Thyroid gland (tissue), 4 donors: Measurements from ENCODE around the gene EML6. TPM values are rescaled to one million over a fixed set of nuclear protein-coding genes. Genes with fewer than 3 reads are reported as not detected.

Experiments
- DNase-seq, 2 donors: peaks; one replicate each; pipeline ENCODE4 v3.0.0-alpha.2; 2019
- H3K27ac ChIP-seq, 3 donors: fragments of 200-600 bp; sonication (generic); 1 replicate in 2 of 3; 2 replicates in 1 of 3; pipeline ENCODE4 v1.5.1; 2016 to 2019; ENCODE audit warnings: mild to moderate bottlenecking in 1 of 3, moderate library complexity in 1 of 3
- H3K27me3 ChIP-seq: fragments of 200-600 bp; sonication (generic); one replicate; pipeline ENCODE4 v1.5.1; 2019
- H3K36me3 ChIP-seq, 2 donors: fragments of 200-600 bp; sonication (generic); one replicate each; pipeline ENCODE4 v1.5.1; 2016 to 2019
- H3K4me1 ChIP-seq, 2 donors: fragments of 200-600 bp; sonication (generic); one replicate each; pipeline ENCODE4 v1.5.1; 2017 to 2019
- H3K4me3 ChIP-seq, 3 donors: fragments of 200-600 bp; sonication (generic); replicated peaks in 1 of 3; 1 replicate in 2 of 3; 2 replicates in 1 of 3; pipeline ENCODE4 v1.5.1; 2016; ENCODE audit warnings: mild to moderate bottlenecking in 1 of 3
- H3K9me3 ChIP-seq: fragments of 200-600 bp; sonication (generic); one replicate; pipeline ENCODE4 v1.5.1; 2017
- POLR2A ChIP-seq, 2 donors: fragments of 450-650 bp; IDR thresholded peaks; one replicate each; pipeline ENCODE4 v1.6.1; 2017; ENCODE audit warnings: antibody characterized with exemption in 2 of 2, mild to moderate bottlenecking in 2 of 2, moderate library complexity in 1 of 2
- WGBS, 2 donors: methylation state at CpG; one replicate each; pipeline ENCODE4 v1.1.5; 2017; 5-methylcytosine and 5-hydroxymethylcytosine counted together
- intact Hi-C: fragments of 100-400 bp; cut with DNase I; formaldehyde crosslinking; loops from one replicate; pipeline ENCODE4 v1.15.1; 2023
- total RNA-seq, 4 donors: library from RNA; depleted of rRNA; stranded (reverse); fragments of >200 nt; gene quantifications; one replicate each; pipeline ENCODE4 v1.2.3, GENCODE V29; 2016
- TF ChIP-seq, protein P1 (sequence below), 6 experiments: fragments of 200-600 bp in 3 of 6; fragments of 450-650 bp in 3 of 6; sonication (generic) in 3 of 6; IDR thresholded peaks; one replicate each; pipeline ENCODE4 v1.5.1; 2016 to 2019; ENCODE audit warnings: antibody characterized with exemption in 6 of 6, mild to moderate bottlenecking in 2 of 6, inconsistent platforms in 1 of 6, moderate library complexity in 1 of 6

EML6 gene
- total RNA-seq, 4 donors from 2014 or later, result 5.6 to 24.8 (median 20.3) TPM

DNA sequence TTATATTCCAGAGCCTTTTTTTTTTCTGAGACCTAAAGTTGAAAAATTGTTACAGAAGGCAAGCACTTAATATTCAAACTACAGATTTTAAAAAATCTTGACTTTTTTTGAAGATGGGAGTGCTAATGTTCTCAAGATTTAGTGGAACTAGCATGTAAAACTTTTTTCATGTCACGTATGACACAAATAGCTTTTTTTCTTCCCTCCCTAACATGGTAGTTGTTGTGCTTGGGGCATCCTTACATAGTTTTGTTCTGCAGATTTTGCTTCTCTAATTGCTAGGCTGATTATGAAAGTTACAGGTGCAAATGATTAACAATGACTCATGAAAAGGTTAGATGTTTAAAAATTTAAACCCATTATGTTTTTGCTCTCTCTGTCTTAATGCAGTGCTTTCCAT, 3.0 kb downstream of the EML6 start:
- H3K36me3 ChIP-seq, result no peaks in the 10 kb centered on the region
- no peaks in the 10 kb centered on the region for H3K9me3 ChIP-seq
- peaks cover 0 to 11% of the 10 kb centered on the region in 2 donors for H3K4me1 ChIP-seq
- no peak overlapping the region for H3K4me3 ChIP-seq
- whole genome bisulfite sequencing, 2 donors, result 92 to 94% methylated on average over 1 of the region's 1 CpG
- no peaks in the 10 kb centered on the region for H3K27me3 ChIP-seq
- intact Hi-C loops, result no loop called here
- no peak for DNase-seq
- TF ChIP-seq POLR2A (IDR thresholded peaks at IDR 0.05), result no peak
- TF ChIP-seq, protein P1, sequence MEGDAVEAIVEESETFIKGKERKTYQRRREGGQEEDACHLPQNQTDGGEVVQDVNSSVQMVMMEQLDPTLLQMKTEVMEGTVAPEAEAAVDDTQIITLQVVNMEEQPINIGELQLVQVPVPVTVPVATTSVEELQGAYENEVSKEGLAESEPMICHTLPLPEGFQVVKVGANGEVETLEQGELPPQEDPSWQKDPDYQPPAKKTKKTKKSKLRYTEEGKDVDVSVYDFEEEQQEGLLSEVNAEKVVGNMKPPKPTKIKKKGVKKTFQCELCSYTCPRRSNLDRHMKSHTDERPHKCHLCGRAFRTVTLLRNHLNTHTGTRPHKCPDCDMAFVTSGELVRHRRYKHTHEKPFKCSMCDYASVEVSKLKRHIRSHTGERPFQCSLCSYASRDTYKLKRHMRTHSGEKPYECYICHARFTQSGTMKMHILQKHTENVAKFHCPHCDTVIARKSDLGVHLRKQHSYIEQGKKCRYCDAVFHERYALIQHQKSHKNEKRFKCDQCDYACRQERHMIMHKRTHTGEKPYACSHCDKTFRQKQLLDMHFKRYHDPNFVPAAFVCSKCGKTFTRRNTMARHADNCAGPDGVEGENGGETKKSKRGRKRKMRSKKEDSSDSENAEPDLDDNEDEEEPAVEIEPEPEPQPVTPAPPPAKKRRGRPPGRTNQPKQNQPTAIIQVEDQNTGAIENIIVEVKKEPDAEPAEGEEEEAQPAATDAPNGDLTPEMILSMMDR (IDR thresholded peaks at IDR 0.05), result no peak
- no peak overlapping the region for H3K27ac ChIP-seq

DNA sequence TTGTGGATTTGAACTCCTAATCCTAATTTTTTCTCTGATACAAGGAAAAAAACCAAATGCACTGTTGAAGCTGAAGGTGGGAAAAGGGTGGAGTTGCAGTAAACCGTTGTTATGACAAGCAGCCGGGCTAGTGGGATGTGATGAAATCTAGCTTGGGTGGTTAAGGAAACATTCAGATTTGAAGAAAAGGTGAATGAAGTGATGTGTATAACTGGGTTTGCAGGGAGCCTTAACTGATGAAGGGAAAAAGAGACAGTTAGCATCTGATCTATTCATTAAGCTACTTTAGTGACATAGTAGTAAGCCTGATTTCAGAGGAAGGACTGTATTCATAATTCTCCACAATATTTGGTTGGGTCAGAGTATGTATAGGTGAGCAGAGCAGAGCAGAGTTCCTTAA, 3.5 kb downstream of the EML6 start:
- no peak overlapping the region for H3K27ac ChIP-seq
- intact Hi-C loops, result no loop called here
- DNase-seq, result peak; percentile 27 to 36
- H3K9me3 ChIP-seq, result no peaks in the 10 kb centered on the region
- TF ChIP-seq POLR2A (IDR thresholded peaks at IDR 0.05), result no peak
- TF ChIP-seq, protein P1 (IDR thresholded peaks at IDR 0.05), result no peak
- no peaks in the 10 kb centered on the region for H3K27me3 ChIP-seq
- WGBS, 2 donors, result 26 to 28% methylated on average over 2 of the region's 2 CpGs
- no peaks in the 10 kb centered on the region for H3K36me3 ChIP-seq
- H3K4me3 ChIP-seq, result no peak overlapping the region
- H3K4me1 ChIP-seq, result peaks cover 0 to 11% of the 10 kb centered on the region in 2 donors

DNA sequence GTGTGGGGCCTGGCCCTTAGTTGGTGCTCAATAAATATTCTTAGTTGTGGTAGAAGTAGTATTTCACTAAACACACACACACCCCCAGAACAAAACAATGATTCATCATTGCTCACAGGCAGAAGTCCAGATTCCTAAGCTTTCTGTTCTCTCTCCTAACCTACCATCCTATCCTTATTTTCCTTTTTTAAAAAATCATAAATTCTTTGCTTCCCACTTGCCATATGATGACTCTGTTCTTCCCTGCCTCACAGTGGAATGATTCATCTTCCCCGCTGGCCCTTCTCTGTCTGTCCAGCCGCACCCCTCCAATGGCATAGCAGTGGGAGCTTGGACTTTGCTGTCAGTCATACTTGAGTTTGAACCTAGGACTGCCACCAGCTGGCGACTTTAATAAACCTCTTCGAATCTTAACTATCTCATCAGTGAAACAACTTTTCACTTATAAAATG, 5.2 kb downstream of the EML6 start:
- no peaks in the 10 kb centered on the region for H3K27me3 ChIP-seq
- no peak for DNase-seq

DNA sequence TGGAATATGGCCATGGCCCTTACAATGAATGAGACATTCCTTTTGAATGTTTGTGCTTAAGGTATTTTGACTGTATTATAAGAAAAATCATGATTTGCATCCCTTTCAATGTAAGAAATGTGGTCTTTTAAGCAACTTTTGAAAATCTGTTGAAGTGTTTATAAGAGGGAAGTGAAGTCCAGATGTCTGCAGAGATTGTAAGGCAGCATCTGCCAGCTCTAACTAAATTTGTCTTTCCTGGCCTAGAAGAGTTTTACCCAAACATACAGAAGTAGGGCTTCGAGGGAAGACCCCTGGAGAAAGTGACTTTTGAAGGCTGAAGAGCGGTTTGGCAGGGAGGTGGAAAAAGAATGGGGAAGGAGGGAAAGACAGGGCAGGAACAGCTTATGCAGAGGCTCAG, 12.2 kb downstream of the EML6 start:
- intact Hi-C loops, result no loop called here
- H3K4me3 ChIP-seq, result no peak overlapping the region
- WGBS, 2 donors, result 51 to 67% methylated on average over 2 of the region's 2 CpGs

More for the DNA sequence above, 5.2 kb downstream of the EML6 start:
- intact Hi-C loops, result no loop called here
- Histone ChIP-seq H3K36me3 (no peaks in the 10 kb centered on the region), H3K4me3 (no peak overlapping the region), H3K4me1 (peaks cover 0 to 5% of the 10 kb centered on the region in 2 donors), H3K9me3 (no peaks in the 10 kb centered on the region), H3K27ac (no peak overlapping the region)
- no peak for TF ChIP-seq POLR2A (IDR thresholded peaks at IDR 0.05)
- TF ChIP-seq, protein P1 (IDR thresholded peaks at IDR 0.05), result no peak
- 85 to 86% methylated on average over 4 of the region's 4 CpGs for WGBS, 2 donors

DNA sequence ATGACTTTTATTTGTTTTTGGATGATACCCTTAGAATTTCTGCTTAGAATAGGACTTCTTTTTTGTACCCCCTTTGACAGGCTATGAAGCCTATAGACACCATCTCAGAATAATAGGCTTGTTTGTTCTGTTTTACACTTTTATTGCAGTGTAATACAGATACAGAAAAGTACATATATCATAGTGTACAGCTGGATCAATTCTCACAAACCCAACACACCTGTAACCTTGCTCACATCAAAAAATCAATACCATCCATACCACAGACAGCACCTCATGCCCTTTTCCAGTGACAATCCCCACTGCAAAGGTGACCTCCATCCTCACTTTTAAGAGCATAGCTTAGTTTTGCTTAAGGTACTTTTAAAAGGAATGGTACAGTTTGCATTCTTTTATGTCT, 14.8 kb downstream of the EML6 start:
- Histone ChIP-seq H3K4me3 (no peak overlapping the region), H3K4me1 (no peaks in the 10 kb centered on the region), H3K9me3 (no peaks in the 10 kb centered on the region), H3K27me3 (no peaks in the 10 kb centered on the region), H3K27ac (no peak overlapping the region), H3K36me3 (no peaks in the 10 kb centered on the region)
- intact Hi-C loops, result no loop called here
- DNase-seq, result no peak
- TF ChIP-seq POLR2A (IDR thresholded peaks at IDR 0.05), result no peak
- TF ChIP-seq, protein P1 (IDR thresholded peaks at IDR 0.05), result no peak

More for the DNA sequence above, 12.2 kb downstream of the EML6 start:
- Histone ChIP-seq H3K4me1 (no peaks in the 10 kb centered on the region), H3K36me3 (no peaks in the 10 kb centered on the region), H3K27me3 (no peaks in the 10 kb centered on the region), H3K9me3 (no peaks in the 10 kb centered on the region), H3K27ac (no peak overlapping the region)
- no peak for DNase-seq
- TF ChIP-seq, protein P1 (IDR thresholded peaks at IDR 0.05), result no peak
- no peak for TF ChIP-seq POLR2A (IDR thresholded peaks at IDR 0.05)
